ENCODE measurements around the gene TBC1D22A. TPM values are rescaled to one million over a fixed set of nuclear protein-coding genes. Genes with fewer than 3 reads are reported as not detected.

Gene TBC1D22A
- total RNA-seq, 2 experiments from 2014 or later: 36.0 to 38.0 TPM

- ATAC-seq: no peak
- H3K36me3 Mint-ChIP-seq (ENCODE audit: low read depth): peaks cover 1% of the 10 kb centered on the region
- H3K9me3 Mint-ChIP-seq (ENCODE audit: low read depth): no peaks in the 10 kb centered on the region
- no peak for DNase-seq
- ChIA-PET POLR2A (no interaction called here), CTCF (interaction anchor here (0.6 kb wide), 1 partner anchor 71 kb away, joined by 3 read pairs; no protein-coding TSS in a partner anchor)
- intact Hi-C loops (cut with DNase I, micrococcal nuclease): no loop called here
- H3K4me1 Mint-ChIP-seq: peaks cover 6% of the 10 kb centered on the region
- H3K27ac Mint-ChIP-seq: no peak overlapping the region
- no peak overlapping the region for H3K4me3 Mint-ChIP-seq
- H3K27me3 Mint-ChIP-seq: no peaks in the 10 kb centered on the region
Observed at GRCh38 chr22:47128622-47129215, 366.3 kb downstream of the TBC1D22A start.

- Mint-ChIP-seq H3K27me3 (no peaks in the 10 kb centered on the region), H3K36me3 (ENCODE audit: low read depth) (peaks cover 1% of the 10 kb centered on the region), H3K9me3 (ENCODE audit: low read depth) (no peaks in the 10 kb centered on the region), H3K4me1 (peaks cover 6% of the 10 kb centered on the region), H3K4me3 (no peak overlapping the region), H3K27ac (peak overlapping the region; percentile 73)
- ATAC-seq (peak; percentile 84), DNase-seq (peak; percentile 56)
- intact Hi-C loops (cut with DNase I, micrococcal nuclease): no loop called here
- CTCF ChIA-PET: no interaction called here
- POLR2A ChIA-PET: no interaction called here
Observed at GRCh38 chr22:47129902-47130635, 367.6 kb downstream of the TBC1D22A start.

GRCh38 chr22:47130883-47131631 lies 368.6 kb downstream of the TBC1D22A start:
- no peak overlapping the region for H3K4me3 Mint-ChIP-seq
- ATAC-seq (no peak), DNase-seq (no peak)
- H3K4me1 Mint-ChIP-seq: peaks cover 6% of the 10 kb centered on the region
- H3K27ac Mint-ChIP-seq: no peak overlapping the region
- H3K9me3 Mint-ChIP-seq (ENCODE audit: low read depth): no peaks in the 10 kb centered on the region
- CTCF ChIA-PET: no interaction called here
- peaks cover 1% of the 10 kb centered on the region for H3K36me3 Mint-ChIP-seq (ENCODE audit: low read depth)
- POLR2A ChIA-PET: no interaction called here
- intact Hi-C loops (cut with DNase I, micrococcal nuclease): no loop called here
- no peaks in the 10 kb centered on the region for H3K27me3 Mint-ChIP-seq

GRCh38 chr22:47131632-47132427 lies 369.4 kb downstream of the TBC1D22A start:
- DNase-seq: no peak
- intact Hi-C loops (cut with DNase I, micrococcal nuclease): no loop called here
- ATAC-seq: no peak
- ChIA-PET POLR2A (no interaction called here), CTCF (no interaction called here)
- peaks cover 3% of the 10 kb centered on the region for H3K4me1 Mint-ChIP-seq
- H3K9me3 Mint-ChIP-seq (ENCODE audit: low read depth): no peaks in the 10 kb centered on the region
- no peak overlapping the region for H3K27ac Mint-ChIP-seq
- no peaks in the 10 kb centered on the region for H3K27me3 Mint-ChIP-seq
- peaks cover 1% of the 10 kb centered on the region for H3K36me3 Mint-ChIP-seq (ENCODE audit: low read depth)
- no peak overlapping the region for H3K4me3 Mint-ChIP-seq

GRCh38 chr22:47132428-47132825 lies 370.0 kb downstream of the TBC1D22A start:
- H3K4me1 Mint-ChIP-seq: peaks cover 3% of the 10 kb centered on the region
- H3K36me3 Mint-ChIP-seq (ENCODE audit: low read depth): peaks cover 1% of the 10 kb centered on the region
- ATAC-seq (no peak), DNase-seq (no peak)
- no peak overlapping the region for H3K4me3 Mint-ChIP-seq
- POLR2A ChIA-PET: no interaction called here
- no peaks in the 10 kb centered on the region for H3K9me3 Mint-ChIP-seq (ENCODE audit: low read depth)
- no peaks in the 10 kb centered on the region for H3K27me3 Mint-ChIP-seq
- CTCF ChIA-PET: interaction anchor here (0.6 kb wide), 1 partner anchor 334 kb away, joined by 3 read pairs; no protein-coding TSS in a partner anchor
- H3K27ac Mint-ChIP-seq: no peak overlapping the region
- intact Hi-C loops (cut with DNase I, micrococcal nuclease): no loop called here

- H3K27me3 Mint-ChIP-seq: no peaks in the 10 kb centered on the region
- intact Hi-C loops (cut with DNase I, micrococcal nuclease): no loop called here
- H3K27ac Mint-ChIP-seq: no peak overlapping the region
- ChIA-PET POLR2A (no interaction called here), CTCF (interaction anchor here (0.6 to 0.7 kb wide), 2 partner anchors 182 to 334 kb away, joined by 3 read pairs; no protein-coding TSS in a partner anchor)
- DNase-seq (no peak), ATAC-seq (no peak)
- H3K9me3 Mint-ChIP-seq (ENCODE audit: low read depth): no peaks in the 10 kb centered on the region
- no peak overlapping the region for H3K4me3 Mint-ChIP-seq
- H3K4me1 Mint-ChIP-seq: peaks cover 3% of the 10 kb centered on the region
- H3K36me3 Mint-ChIP-seq (ENCODE audit: low read depth): peaks cover 1% of the 10 kb centered on the region
Observed at GRCh38 chr22:47133061-47133969, 370.9 kb downstream of the TBC1D22A start.

GRCh38 chr22:47134222-47134621 lies 371.8 kb downstream of the TBC1D22A start:
- H3K4me3 Mint-ChIP-seq: no peak overlapping the region
- DNase-seq (no peak), ATAC-seq (no peak)
- ChIA-PET POLR2A (no interaction called here), CTCF (interaction anchor here (0.7 kb wide), 2 partner anchors 183 to 375 kb away, joined by 3 to 4 read pairs; no protein-coding TSS in a partner anchor)
- no peaks in the 10 kb centered on the region for H3K9me3 Mint-ChIP-seq (ENCODE audit: low read depth)
- H3K27ac Mint-ChIP-seq: no peak overlapping the region
- H3K36me3 Mint-ChIP-seq (ENCODE audit: low read depth): peaks cover 1% of the 10 kb centered on the region
- intact Hi-C loops (cut with DNase I, micrococcal nuclease): no loop called here
- peaks cover 3% of the 10 kb centered on the region for H3K4me1 Mint-ChIP-seq
- no peaks in the 10 kb centered on the region for H3K27me3 Mint-ChIP-seq

- DNase-seq: no peak
- Mint-ChIP-seq H3K9me3 (ENCODE audit: low read depth) (no peaks in the 10 kb centered on the region), H3K27ac (no peak overlapping the region), H3K36me3 (ENCODE audit: low read depth) (peaks cover 1% of the 10 kb centered on the region), H3K27me3 (no peaks in the 10 kb centered on the region), H3K4me3 (no peak overlapping the region), H3K4me1 (no peaks in the 10 kb centered on the region)
- POLR2A ChIA-PET: no interaction called here
- intact Hi-C loops (cut with DNase I, micrococcal nuclease): no loop called here
- no peak for ATAC-seq
- CTCF ChIA-PET: no interaction called here
Observed at GRCh38 chr22:47135338-47135737, 372.9 kb downstream of the TBC1D22A start.

- ChIA-PET CTCF (no interaction called here), POLR2A (no interaction called here)
- DNase-seq: no peak
- no peaks in the 10 kb centered on the region for H3K9me3 Mint-ChIP-seq (ENCODE audit: low read depth)
- H3K4me3 Mint-ChIP-seq: no peak overlapping the region
- H3K27me3 Mint-ChIP-seq: no peaks in the 10 kb centered on the region
- H3K4me1 Mint-ChIP-seq: no peaks in the 10 kb centered on the region
- H3K36me3 Mint-ChIP-seq (ENCODE audit: low read depth): peaks cover 1% of the 10 kb centered on the region
- H3K27ac Mint-ChIP-seq: no peak overlapping the region
- ATAC-seq: no peak
- intact Hi-C loops (cut with DNase I, micrococcal nuclease): no loop called here
Observed at GRCh38 chr22:47136050-47136449, 373.6 kb downstream of the TBC1D22A start.

GRCh38 chr22:47136671-47137070 lies 374.2 kb downstream of the TBC1D22A start:
- CTCF ChIA-PET: no interaction called here
- POLR2A ChIA-PET: no interaction called here
- Mint-ChIP-seq H3K27ac (no peak overlapping the region), H3K4me1 (no peaks in the 10 kb centered on the region), H3K4me3 (no peak overlapping the region), H3K27me3 (no peaks in the 10 kb centered on the region), H3K36me3 (ENCODE audit: low read depth) (peaks cover 3% of the 10 kb centered on the region), H3K9me3 (ENCODE audit: low read depth) (no peaks in the 10 kb centered on the region)
- ATAC-seq (no peak), DNase-seq (no peak)
- intact Hi-C loops (cut with DNase I, micrococcal nuclease): no loop called here

All from activated CD4-positive, alpha-beta T cell treated with anti-CD3 and anti-CD28 coated beads for 36 hours (primary cell).